ENCODE data around the gene TIMP2. TPM values are rescaled to one million over a fixed set of nuclear protein-coding genes. Genes with fewer than 3 reads are reported as not detected.

The TIMP2 gene, protein sequence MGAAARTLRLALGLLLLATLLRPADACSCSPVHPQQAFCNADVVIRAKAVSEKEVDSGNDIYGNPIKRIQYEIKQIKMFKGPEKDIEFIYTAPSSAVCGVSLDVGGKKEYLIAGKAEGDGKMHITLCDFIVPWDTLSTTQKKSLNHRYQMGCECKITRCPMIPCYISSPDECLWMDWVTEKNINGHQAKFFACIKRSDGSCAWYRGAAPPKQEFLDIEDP
- total RNA-seq (2016; rRNA removed; fragmentation: Illumina TruSeq; extraction: Trizol) (2.2 and 3.8 TPM in 2 replicates), polyA plus RNA-seq (2011; rRNA removed) (8.5 and 11.7 TPM in 2 replicates), polyA minus RNA-seq (2011; rRNA and poly(A)+ RNA removed; ENCODE audit: low replicate concordance) (10.0 and 25.5 TPM in 2 replicates), Bru-seq, nascent RNA (percentile 58 among the genes with signal in this experiment), BruChase-seq, experiment 1, labeled RNA remaining after a 6-hour chase (percentile 68 among the genes with signal in this experiment), BruChase-seq, experiment 2, labeled RNA remaining after a 2-hour chase (percentile 61 among the genes with signal in this experiment)
- total RNA-seq (2016; cell fraction: cytosol; rRNA removed; fragmentation: Illumina TruSeq; extraction: Trizol; ENCODE audit: low read depth): 1.4 and 1.7 TPM in 2 replicates
- 1.7 and 3.9 TPM in 2 replicates for total RNA-seq (2016; cell fraction: insoluble cytoplasmic fraction; rRNA removed; fragmentation: Illumina TruSeq; extraction: Trizol)
- total RNA-seq (2016; cell fraction: membrane; rRNA removed; fragmentation: Illumina TruSeq; extraction: Trizol): 3.3 and 3.4 TPM in 2 replicates
- 6.3 and 8.0 TPM in 2 replicates for total RNA-seq (2016; cell fraction: nucleus; rRNA removed; fragmentation: Illumina TruSeq; extraction: Trizol)
- polyA plus RNA-seq (2011; cell fraction: cytosol; rRNA removed): 8.0 and 12.6 TPM in 2 replicates
- polyA plus RNA-seq (2011; cell fraction: nucleus; rRNA removed): 10.4 and 13.8 TPM in 2 replicates
- 25.0 and 33.2 TPM in 2 replicates for polyA plus RNA-seq (2012)
- 3.0 and 3.2 TPM in 2 replicates for polyA plus RNA-seq (2016; cell fraction: cytosol; fragmentation: Illumina TruSeq; extraction: Trizol; ENCODE audit: low read depth)
- 3.9 and 5.4 TPM in 2 replicates for polyA plus RNA-seq (2016; cell fraction: insoluble cytoplasmic fraction; fragmentation: Illumina TruSeq; extraction: Trizol; ENCODE audit: low read depth)
- 4.0 and 5.0 TPM in 2 replicates for polyA plus RNA-seq (2016; cell fraction: membrane; fragmentation: Illumina TruSeq; extraction: Trizol; ENCODE audit: low read depth)
- polyA plus RNA-seq (2016; cell fraction: nucleus; fragmentation: Illumina TruSeq; extraction: Trizol; ENCODE audit: insufficient read depth, low read depth): 18.4 and 18.6 TPM in 2 replicates
- polyA minus RNA-seq (2011; cell fraction: cytosol; rRNA and poly(A)+ RNA removed): 11.5 and 14.6 TPM in 2 replicates
- polyA minus RNA-seq (2011; cell fraction: nucleus; rRNA and poly(A)+ RNA removed): 4.2 and 6.2 TPM in 2 replicates
- long read RNA-seq, experiment 1, partial matches to known transcripts: 1 of 3 reads
- long read RNA-seq, experiment 1, other reads (novel, unspliced or antisense): 2 of 3 reads
- long read RNA-seq, experiment 2, transcript TIMP2-201 (5 exons, 3,652 nt): major isoform, 70 of 124 reads
- long read RNA-seq, experiment 2, partial matches to known transcripts: 6 of 124 reads
- long read RNA-seq, experiment 2, other reads (novel, unspliced or antisense): 45 of 124 reads

DNA sequence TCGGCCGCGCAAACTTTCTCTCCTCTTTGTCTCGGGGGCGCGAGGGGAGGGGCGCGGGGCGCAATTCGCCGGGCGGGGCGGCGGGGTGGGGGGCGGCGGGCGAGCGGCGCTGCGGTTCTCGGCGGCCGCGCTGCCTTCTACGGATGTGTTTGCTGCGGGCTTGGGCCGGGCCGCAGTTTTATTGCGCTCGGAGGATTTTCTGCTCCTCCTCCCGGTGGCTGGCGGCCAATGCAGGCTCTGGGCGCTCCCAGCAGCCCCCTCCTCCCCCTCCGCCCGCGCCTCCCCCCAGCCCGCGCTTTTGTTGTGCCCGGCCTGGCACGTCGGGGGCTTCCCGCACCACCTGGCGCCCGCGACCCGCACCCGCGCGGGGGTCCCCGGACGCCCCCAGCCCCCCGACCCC, at the start of gene TIMP2:
Gene TIMP2 (minus strand): TSS at position 154 of the 400 bp plus-strand sequence. CDS start 299 bp downstream, outside the sequence.
- peak within 1 kb of the TSS; percentile 78 to 82 (median 78) for H3K4me3 ChIP-seq (replicated peaks in 1 of 3; ENCODE audit: insufficient read depth in 1 of 3, low read depth in 2 of 3, low read length in 3 of 3)
- H3K27ac ChIP-seq (ENCODE audit: extremely low read length, insufficient read depth, low read length): peak within 1 kb of the TSS; percentile 59
- no TSS peak for BruUV-seq (replicated peaks)
- peaks cover 6 to 32% of the 10 kb centered on the region in 2 experiments; a peak in 3 of 5 replicates for H3K27me3 ChIP-seq (ENCODE audit: control insufficient read depth in 1 of 2, insufficient read depth in 2 of 2, low read length in 2 of 2)
- CTCF ChIA-PET (ENCODE audit: low intra/inter-chr PET ratio, low total read pairs): no interaction called here
- peaks cover 51% of the 10 kb centered on the region for H3K4me1 ChIP-seq (ENCODE audit: insufficient read depth, low read length)
- POLR2A ChIA-PET: interaction anchor here (1.9 to 2.8 kb wide), 2 partner anchors 9 to 101 kb away, joined by 9 to 10 read pairs; no protein-coding TSS in a partner anchor
- DNase-seq (ENCODE audit: low spot score) (peak; percentile 70), ATAC-seq (peak; percentile 79), FAIRE-seq (no peak)
- no peak within 1 kb of the TSS for H2AFZ ChIP-seq (ENCODE audit: low read length)
- no peaks in the 10 kb centered on the region for H4K20me1 ChIP-seq (ENCODE audit: insufficient read depth, low read length)
- H3K79me2 ChIP-seq (ENCODE audit: insufficient read depth, low read length): no peaks in the 10 kb centered on the region
- in situ Hi-C loops (cut with HindIII; ENCODE audit: extremely low pct_ligation_motif_present, low pct_unique_long_range_greater_than_20kb): no loop called here
- peak within 1 kb of the TSS; percentile 98 for H3K4me2 ChIP-seq (ENCODE audit: low read depth, low read length)
- WGBS (ENCODE audit: low lambda C conversion rate): 1% methylated on average over 11 of the region's 52 CpGs
- no peaks in the 10 kb centered on the region for H3K9me3 ChIP-seq (ENCODE audit: low read length)
- H3K9ac ChIP-seq (ENCODE audit: insufficient read depth, low read depth, low read length): peak within 1 kb of the TSS; percentile 78
- intact Hi-C loops (cut with micrococcal nuclease; ENCODE audit: unreplicated experiment): loop anchor here (5.0 kb wide), 2 partner anchors 37 to 783 kb away; no protein-coding TSS in a partner anchor
- no peaks in the 10 kb centered on the region for H3K36me3 ChIP-seq (replicated peaks in 1 of 2; ENCODE audit: control insufficient read depth in 1 of 2, insufficient read depth in 2 of 2, low read length in 2 of 2)
- TF ChIP-seq, protein P1, sequence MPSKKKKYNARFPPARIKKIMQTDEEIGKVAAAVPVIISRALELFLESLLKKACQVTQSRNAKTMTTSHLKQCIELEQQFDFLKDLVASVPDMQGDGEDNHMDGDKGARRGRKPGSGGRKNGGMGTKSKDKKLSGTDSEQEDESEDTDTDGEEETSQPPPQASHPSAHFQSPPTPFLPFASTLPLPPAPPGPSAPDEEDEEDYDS (CRISPR knock-in tag; IDR thresholded peaks at IDR 0.05): peak; percentile 98
- no peak for TF ChIP-seq ZNF616 (CRISPR knock-in tag; IDR thresholded peaks at IDR 0.05; ENCODE audit: low read depth)
- TF ChIP-seq POLR2A (IDR thresholded peaks at IDR 0.05; ENCODE audit: insufficient read depth in 1 of 2, low read depth in 2 of 2, low read length in 2 of 2): peak; percentile 65 to 84
- TF ChIP-seq POLR2AphosphoS5 (IDR thresholded peaks at IDR 0.05; ENCODE audit: low read depth, low read length): peak; percentile 73
- TF ChIP-seq MED13 (CRISPR knock-in tag; IDR thresholded peaks at IDR 0.05): 0 out of 2 replicates have a peak, but pooled peaks have one; percentile 10
- TF ChIP-seq, protein P2, sequence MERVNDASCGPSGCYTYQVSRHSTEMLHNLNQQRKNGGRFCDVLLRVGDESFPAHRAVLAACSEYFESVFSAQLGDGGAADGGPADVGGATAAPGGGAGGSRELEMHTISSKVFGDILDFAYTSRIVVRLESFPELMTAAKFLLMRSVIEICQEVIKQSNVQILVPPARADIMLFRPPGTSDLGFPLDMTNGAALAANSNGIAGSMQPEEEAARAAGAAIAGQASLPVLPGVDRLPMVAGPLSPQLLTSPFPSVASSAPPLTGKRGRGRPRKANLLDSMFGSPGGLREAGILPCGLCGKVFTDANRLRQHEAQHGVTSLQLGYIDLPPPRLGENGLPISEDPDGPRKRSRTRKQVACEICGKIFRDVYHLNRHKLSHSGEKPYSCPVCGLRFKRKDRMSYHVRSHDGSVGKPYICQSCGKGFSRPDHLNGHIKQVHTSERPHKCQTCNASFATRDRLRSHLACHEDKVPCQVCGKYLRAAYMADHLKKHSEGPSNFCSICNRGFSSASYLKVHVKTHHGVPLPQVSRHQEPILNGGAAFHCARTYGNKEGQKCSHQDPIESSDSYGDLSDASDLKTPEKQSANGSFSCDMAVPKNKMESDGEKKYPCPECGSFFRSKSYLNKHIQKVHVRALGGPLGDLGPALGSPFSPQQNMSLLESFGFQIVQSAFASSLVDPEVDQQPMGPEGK (CRISPR knock-in tag; IDR thresholded peaks at IDR 0.05): peak; percentile 31
- TF ChIP-seq KDM2A (CRISPR knock-in tag; IDR thresholded peaks at IDR 0.05; ENCODE audit: borderline replicate concordance, low read depth): peak; percentile 21; the same call in 1 of the 2 replicates
- TF ChIP-seq, protein P3, sequence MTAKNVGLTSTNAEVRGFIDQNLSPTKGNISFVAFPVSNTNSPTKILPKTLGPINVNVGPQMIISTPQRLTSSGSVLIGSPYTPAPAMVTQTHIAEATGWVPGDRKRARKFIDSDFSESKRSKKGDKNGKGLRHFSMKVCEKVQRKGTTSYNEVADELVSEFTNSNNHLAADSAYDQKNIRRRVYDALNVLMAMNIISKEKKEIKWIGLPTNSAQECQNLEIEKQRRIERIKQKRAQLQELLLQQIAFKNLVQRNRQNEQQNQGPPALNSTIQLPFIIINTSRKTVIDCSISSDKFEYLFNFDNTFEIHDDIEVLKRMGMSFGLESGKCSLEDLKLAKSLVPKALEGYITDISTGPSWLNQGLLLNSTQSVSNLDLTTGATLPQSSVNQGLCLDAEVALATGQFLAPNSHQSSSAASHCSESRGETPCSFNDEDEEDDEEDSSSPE (CRISPR knock-in tag; IDR thresholded peaks at IDR 0.05): peak; percentile 39; the same call in 1 of the 2 replicates
- 0 out of 2 replicates have a peak, but pooled peaks have one; percentile 3 for TF ChIP-seq ZNF879 (CRISPR knock-in tag; IDR thresholded peaks at IDR 0.05)
- 0 out of 2 replicates have a peak, but pooled peaks have one; percentile 12 for TF ChIP-seq REL (CRISPR knock-in tag; conservative IDR thresholded peaks at IDR 0.05)
- TF ChIP-seq RFXAP (CRISPR knock-in tag; IDR thresholded peaks at IDR 0.05; ENCODE audit: borderline replicate concordance): peak; percentile 10; the same call in 1 of the 2 replicates
- 0 out of 2 replicates have a peak, but pooled peaks have one; percentile 43 for TF ChIP-seq KDM4B (CRISPR knock-in tag; IDR thresholded peaks at IDR 0.05)
- TF ChIP-seq MXD4 (CRISPR knock-in tag; IDR thresholded peaks at IDR 0.05): no peak
- 0 out of 2 replicates have a peak, but pooled peaks have one; percentile 42 for TF ChIP-seq ZNF263 (CRISPR knock-in tag; IDR thresholded peaks at IDR 0.05)
- TF ChIP-seq NCOA2 (CRISPR knock-in tag; IDR thresholded peaks at IDR 0.05): no peak
- TF ChIP-seq SP4 (CRISPR knock-in tag; IDR thresholded peaks at IDR 0.05): 0 out of 2 replicates have a peak, but pooled peaks have one; percentile 28
